SU-DHL-6 (cell line): ENCODE measurements around the gene NMS.

Experiments
- H2AFZ ChIP-seq: fragments of 200-600 bp; sonication (generic); 2 replicates; pipeline ENCODE4 v1.6.1; 2014; ENCODE audit warnings: low read depth, mild to moderate bottlenecking, moderate library complexity, mixed read lengths, antibody characterized with exemption, low read length; ENCODE audit not compliant: severe bottlenecking
- H3F3A ChIP-seq: fragments of 200-600 bp; shearing (Covaris generic); 2 replicates; pipeline ENCODE4 v1.6.0; 2016; ENCODE audit warnings: antibody characterized with exemption, mild to moderate bottlenecking; ENCODE audit not compliant: insufficient read depth
- H3K27ac ChIP-seq: fragments of 200-600 bp; sonication (generic); 2 replicates; pipeline ENCODE4 v1.5.1; 2016; ENCODE audit warnings: low read depth, mild to moderate bottlenecking, low read length, moderate library complexity, mixed read lengths
- H3K27me3 ChIP-seq: fragments of 200-600 bp; sonication (generic), shearing (Covaris generic); 2 replicates; pipeline ENCODE4 v1.6.0; 2014; ENCODE audit warnings: mild to moderate bottlenecking, low read length
- H3K36me3 ChIP-seq: fragments of 200-600 bp; sonication (generic); 2 replicates; pipeline ENCODE4 v1.6.1; 2014; ENCODE audit warnings: mild to moderate bottlenecking, low read length, mixed read lengths
- H3K4me2 ChIP-seq: fragments of 300-600, 200-600 bp; shearing (Covaris generic), sonication (generic); 2 replicates; pipeline ENCODE4 v1.6.0; 2014; ENCODE audit warnings: low read length, low read depth, mild to moderate bottlenecking; ENCODE audit not compliant: poor library complexity, severe bottlenecking
- H3K4me3 ChIP-seq: fragments of 200-600 bp; sonication (generic); 2 replicates; pipeline ENCODE4 v1.5.1; 2014; ENCODE audit warnings: antibody characterized with exemption, low read length, mild to moderate bottlenecking, mixed read lengths; ENCODE audit not compliant: insufficient read depth, poor library complexity, severe bottlenecking
- H3K79me2 ChIP-seq: fragments of 200-600 bp; sonication (generic); 2 replicates; pipeline ENCODE4 v1.6.1; 2014; ENCODE audit warnings: mild to moderate bottlenecking, low read length, moderate library complexity; ENCODE audit not compliant: insufficient read depth
- H3K9ac ChIP-seq: fragments of 200-600 bp; sonication (generic); 2 replicates; pipeline ENCODE4 v1.7.0; 2014; ENCODE audit warnings: mild to moderate bottlenecking, low read length
- H3K9me2 ChIP-seq: fragments of 200-600 bp; sonication (generic); replicated peaks from 2 replicates; pipeline ENCODE4 v1.6.1; 2014; ENCODE audit warnings: low read length; ENCODE audit not compliant: insufficient read depth
- H3K9me3 ChIP-seq: fragments of 200-600 bp; sonication (generic); 2 replicates; pipeline ENCODE4 v1.6.1; 2014; ENCODE audit warnings: low read length, mixed read lengths; ENCODE audit not compliant: insufficient read depth
- H4K20me1 ChIP-seq: fragments of 200-600 bp; sonication (generic); 2 replicates; pipeline ENCODE4 v1.6.1; 2014; ENCODE audit warnings: low read depth, mild to moderate bottlenecking, antibody characterized with exemption, low read length, moderate library complexity, mixed read lengths
- CTCF ChIP-seq: fragments of 200-600 bp; sonication (generic); IDR thresholded peaks from one replicate; pipeline ENCODE4 v1.5.1; 2017; ENCODE audit warnings: antibody characterized with exemption, mild to moderate bottlenecking, low read length, moderate library complexity; ENCODE audit not compliant: insufficient read depth, poor library complexity, severe bottlenecking
- EZH2phosphoT487 ChIP-seq: fragments of 200-600 bp; sonication (generic), shearing (Covaris generic); conservative IDR thresholded peaks from 2 replicates; pipeline ENCODE4 v1.6.1; 2018; ENCODE audit warnings: mild to moderate bottlenecking, antibody characterized with exemption, low read length, moderate library complexity, mixed read lengths

NMS gene

GRCh38 chr2:100426384-100426720 lies 43.9 kb upstream of the NMS start:
- Histone ChIP-seq H3K4me3 (no peak overlapping the region), H3K9me3 (no peaks in the 10 kb centered on the region), H3K9me2 (no peaks in the 10 kb centered on the region), H3K9ac (no peak overlapping the region), H3K36me3 (no peaks in the 10 kb centered on the region), H3K27me3 (no peaks in the 10 kb centered on the region), H3F3A (no peaks in the 10 kb centered on the region), H3K79me2 (no peaks in the 10 kb centered on the region), H3K4me2 (no peak overlapping the region), H3K27ac (no peak overlapping the region), H4K20me1 (no peaks in the 10 kb centered on the region), H2AFZ (no peak overlapping the region)
- TF ChIP-seq CTCF (no peak), EZH2phosphoT487 (no peak)

- Histone ChIP-seq H3K27ac (no peak overlapping the region), H3K9ac (no peak overlapping the region), H3K79me2 (no peaks in the 10 kb centered on the region), H3K4me2 (no peak overlapping the region), H3K27me3 (no peaks in the 10 kb centered on the region), H3F3A (no peaks in the 10 kb centered on the region), H3K4me3 (no peak overlapping the region), H3K9me3 (no peaks in the 10 kb centered on the region), H4K20me1 (no peaks in the 10 kb centered on the region), H2AFZ (no peak overlapping the region), H3K9me2 (no peaks in the 10 kb centered on the region), H3K36me3 (no peaks in the 10 kb centered on the region)
- TF ChIP-seq EZH2phosphoT487 (no peak), CTCF (no peak)
These were observed 43.2 kb upstream of the NMS start for GRCh38 chr2:100427111-100427510.

GRCh38 chr2:100427627-100428258 lies 42.5 kb upstream of the NMS start:
- Histone ChIP-seq H3K4me3 (no peak overlapping the region), H3K27me3 (no peaks in the 10 kb centered on the region), H3K79me2 (no peaks in the 10 kb centered on the region), H3F3A (no peaks in the 10 kb centered on the region), H4K20me1 (no peaks in the 10 kb centered on the region), H3K4me2 (no peak overlapping the region), H3K9me2 (no peaks in the 10 kb centered on the region), H2AFZ (no peak overlapping the region), H3K9me3 (no peaks in the 10 kb centered on the region), H3K36me3 (no peaks in the 10 kb centered on the region), H3K27ac (no peak overlapping the region), H3K9ac (no peak overlapping the region)
- peak; percentile 27 for TF ChIP-seq CTCF
- no peak for TF ChIP-seq EZH2phosphoT487
